PC-9 (cell line): Measurements from ENCODE around the gene KCTD21.

ENCODE experiments used
- EZH2 ChIP-seq: fragments of 200-600 bp; sonication (generic); IDR thresholded peaks from 2 replicates; pipeline ENCODE4 v1.8.0; 2017; ENCODE audit warnings: antibody characterized with exemption, low read depth
- TF ChIP-seq, protein P1 (sequence below): fragments of 200-600 bp; sonication (generic); conservative IDR thresholded peaks from 2 replicates; pipeline ENCODE4 v1.6.1; 2017; ENCODE audit warnings: mixed run types, antibody characterized with exemption, mild to moderate bottlenecking, moderate library complexity

GRCh38 chr11:78131956-78132355 is 56.5 kb downstream of the KCTD21 start:
- TF ChIP-seq, protein P1, sequence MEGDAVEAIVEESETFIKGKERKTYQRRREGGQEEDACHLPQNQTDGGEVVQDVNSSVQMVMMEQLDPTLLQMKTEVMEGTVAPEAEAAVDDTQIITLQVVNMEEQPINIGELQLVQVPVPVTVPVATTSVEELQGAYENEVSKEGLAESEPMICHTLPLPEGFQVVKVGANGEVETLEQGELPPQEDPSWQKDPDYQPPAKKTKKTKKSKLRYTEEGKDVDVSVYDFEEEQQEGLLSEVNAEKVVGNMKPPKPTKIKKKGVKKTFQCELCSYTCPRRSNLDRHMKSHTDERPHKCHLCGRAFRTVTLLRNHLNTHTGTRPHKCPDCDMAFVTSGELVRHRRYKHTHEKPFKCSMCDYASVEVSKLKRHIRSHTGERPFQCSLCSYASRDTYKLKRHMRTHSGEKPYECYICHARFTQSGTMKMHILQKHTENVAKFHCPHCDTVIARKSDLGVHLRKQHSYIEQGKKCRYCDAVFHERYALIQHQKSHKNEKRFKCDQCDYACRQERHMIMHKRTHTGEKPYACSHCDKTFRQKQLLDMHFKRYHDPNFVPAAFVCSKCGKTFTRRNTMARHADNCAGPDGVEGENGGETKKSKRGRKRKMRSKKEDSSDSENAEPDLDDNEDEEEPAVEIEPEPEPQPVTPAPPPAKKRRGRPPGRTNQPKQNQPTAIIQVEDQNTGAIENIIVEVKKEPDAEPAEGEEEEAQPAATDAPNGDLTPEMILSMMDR: no peak
- TF ChIP-seq EZH2: no peak
